Measurements from ENCODE around the gene QRICH1. TPM values are rescaled to one million over a fixed set of nuclear protein-coding genes. Genes with fewer than 3 reads are reported as not detected.
A peak's percentile ranks its signal among the peaks of the same experiment; 100 is the strongest.

QRICH1 gene
- 100 to 1,000 TPM in 2 of 4 donors, 10 to 100 TPM in 2; 61.1 to 132 (median 99.7) TPM for total RNA-seq

- Histone ChIP-seq H3K4me1 (peaks cover 0 to 37% (median 9%) of the 10 kb centered on the region in 4 donors), H3K27ac (peak within 1 kb of the TSS; percentile 94 to 100 (median 97)), H3K4me3 (peak within 1 kb of the TSS; percentile 91 to 100 (median 95)), H3K36me3 (peaks cover 0 to 28% (median 0%) of the 10 kb centered on the region in 3 donors), H3K9me3 (no peaks in the 10 kb centered on the region), H3K27me3 (no peaks in the 10 kb centered on the region)
- DNase-seq = peak; percentile 94 to 98 (median 98)
- TF ChIP-seq POLR2A (IDR thresholded peaks at IDR 0.05) = peak; percentile 50 to 83
- peak in 5 of 6 experiments; percentile 47 to 66 (median 53) for TF ChIP-seq CTCF (IDR thresholded peaks at IDR 0.05)
These were observed at the start of gene QRICH1 for GRCh38 chr3:49093853-49094767. QRICH1 (minus strand) TSS chr3:49094071; CDS start chr3:49077017, 17,054 bp downstream.

- TF ChIP-seq POLR2A (IDR thresholded peaks at IDR 0.05) (no peak), CTCF (IDR thresholded peaks at IDR 0.05) (no peak)
- no peaks in the 10 kb centered on the region for H3K4me1 ChIP-seq
- H3K36me3 ChIP-seq = no peaks in the 10 kb centered on the region
- H3K27ac ChIP-seq = no peak overlapping the region
- no peaks in the 10 kb centered on the region for H3K27me3 ChIP-seq
- no peak overlapping the region for H3K4me3 ChIP-seq
- no peaks in the 10 kb centered on the region for H3K9me3 ChIP-seq
- no peak for DNase-seq
These were observed 46.2 kb upstream of the QRICH1 start for GRCh38 chr3:49140080-49140479.

- Histone ChIP-seq H3K4me3 (no peak overlapping the region), H3K9me3 (no peaks in the 10 kb centered on the region), H3K4me1 (peaks cover 0 to 28% (median 0%) of the 10 kb centered on the region in 4 donors), H3K36me3 (peaks cover 0 to 7% (median 0%) of the 10 kb centered on the region in 3 donors), H3K27me3 (no peaks in the 10 kb centered on the region), H3K27ac (no peak overlapping the region)
- DNase-seq = no peak
- TF ChIP-seq POLR2A (IDR thresholded peaks at IDR 0.05) (no peak), CTCF (IDR thresholded peaks at IDR 0.05) (no peak)
These were observed 41.6 kb upstream of the QRICH1 start for GRCh38 chr3:49135499-49135898.

GRCh38 chr3:49134471-49135265, 40.8 kb upstream of the QRICH1 start:
- Histone ChIP-seq H3K36me3 (peaks cover 0 to 13% (median 0%) of the 10 kb centered on the region in 3 donors), H3K4me1 (peaks cover 0 to 36% (median 0%) of the 10 kb centered on the region in 4 donors), H3K9me3 (no peaks in the 10 kb centered on the region), H3K4me3 (no peak overlapping the region), H3K27ac (peak overlapping the region in 1 of 4 donors; percentile 21), H3K27me3 (no peaks in the 10 kb centered on the region)
- TF ChIP-seq CTCF (IDR thresholded peaks at IDR 0.05) = no peak
- TF ChIP-seq POLR2A (IDR thresholded peaks at IDR 0.05) = no peak
- no peak for DNase-seq

- no peaks in the 10 kb centered on the region for H3K27me3 ChIP-seq
- H3K4me3 ChIP-seq = peak overlapping the region; percentile 37 to 66 (median 50)
- TF ChIP-seq CTCF (IDR thresholded peaks at IDR 0.05) = peak in 1 of 6 experiments; percentile 11
- peak in 1 of 2 donors; percentile 43 for TF ChIP-seq POLR2A (IDR thresholded peaks at IDR 0.05)
- DNase-seq = peak; percentile 25 to 86 (median 84)
- H3K36me3 ChIP-seq = peaks cover 0 to 13% (median 0%) of the 10 kb centered on the region in 3 donors
- peak overlapping the region; percentile 64 to 87 (median 74) for H3K27ac ChIP-seq
- H3K9me3 ChIP-seq = no peaks in the 10 kb centered on the region
- H3K4me1 ChIP-seq = peaks cover 0 to 37% (median 0%) of the 10 kb centered on the region in 4 donors
These were observed 39.5 kb upstream of the QRICH1 start for GRCh38 chr3:49133226-49133951.
